GM21360 (cell line): ENCODE data around the gene TBC1D9.
A peak's percentile ranks its signal among the peaks of the same experiment; 100 is the strongest.

Source experiments
- ATAC-seq: cut with Tn5 transposase; IDR thresholded peaks from one replicate; pipeline ENCODE4 v1.9.1; 2021; ENCODE audit warnings: mild to moderate bottlenecking, moderate library complexity; ENCODE audit not compliant: unreplicated experiment

The TBC1D9 gene

DNA sequence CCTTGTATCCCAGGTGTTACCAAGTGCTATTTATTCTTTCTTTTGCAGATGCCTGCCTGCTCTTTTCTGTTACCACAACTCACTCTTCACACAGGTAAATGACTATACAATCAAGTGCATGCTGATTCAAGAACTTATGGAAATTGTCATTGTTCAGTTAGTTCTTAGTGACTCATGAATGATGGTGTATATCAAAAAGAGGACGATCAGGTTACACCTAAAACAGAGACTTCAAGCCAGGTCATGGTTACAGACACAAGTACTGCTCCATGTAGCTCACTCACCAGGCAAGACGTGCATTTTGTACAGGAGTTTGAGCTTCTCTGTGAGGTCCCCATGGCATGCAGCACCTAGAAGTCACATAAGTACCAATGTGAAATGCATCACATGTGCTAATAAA lies 128.2 kb downstream of the TBC1D9 start:
- no peak for ATAC-seq

- no peak for ATAC-seq
Measured at GRCh38 chr4:140626661-140627376, 129.4 kb downstream of the TBC1D9 start.

DNA sequence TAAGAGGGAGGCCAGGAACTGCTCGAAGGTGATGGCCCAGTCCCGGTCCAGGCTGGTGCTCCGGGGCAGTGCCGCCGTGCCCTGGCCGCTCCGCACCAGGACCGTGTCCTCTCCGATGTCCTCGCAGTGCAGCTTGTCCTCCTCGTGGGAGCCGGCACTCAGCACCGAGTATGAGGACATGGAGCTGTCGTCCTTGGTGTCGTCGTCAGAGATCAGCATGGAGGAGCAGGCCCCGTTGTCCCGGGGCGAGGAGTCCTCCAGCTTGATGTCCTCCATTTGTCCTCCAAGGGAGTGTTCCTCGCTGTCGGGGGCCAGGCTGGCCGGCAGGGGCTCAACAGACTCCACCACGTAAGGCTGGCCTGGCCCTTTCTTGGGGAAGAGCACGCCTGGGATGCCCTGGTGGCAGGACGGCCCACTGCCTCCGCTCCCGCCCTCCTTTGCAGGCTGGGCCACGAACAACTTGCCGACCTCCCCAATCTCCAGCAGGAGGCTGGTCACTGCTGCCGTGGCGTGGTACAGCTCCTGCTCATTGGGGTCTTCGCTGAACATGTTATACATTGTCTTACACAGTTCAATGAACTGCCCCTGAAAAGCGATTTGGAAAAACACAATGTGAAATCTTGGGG lies 133.7 kb downstream of the TBC1D9 start:
- ATAC-seq = no peak

- ATAC-seq = no peak
Measured at GRCh38 chr4:140621161-140621560, 135.0 kb downstream of the TBC1D9 start.

DNA sequence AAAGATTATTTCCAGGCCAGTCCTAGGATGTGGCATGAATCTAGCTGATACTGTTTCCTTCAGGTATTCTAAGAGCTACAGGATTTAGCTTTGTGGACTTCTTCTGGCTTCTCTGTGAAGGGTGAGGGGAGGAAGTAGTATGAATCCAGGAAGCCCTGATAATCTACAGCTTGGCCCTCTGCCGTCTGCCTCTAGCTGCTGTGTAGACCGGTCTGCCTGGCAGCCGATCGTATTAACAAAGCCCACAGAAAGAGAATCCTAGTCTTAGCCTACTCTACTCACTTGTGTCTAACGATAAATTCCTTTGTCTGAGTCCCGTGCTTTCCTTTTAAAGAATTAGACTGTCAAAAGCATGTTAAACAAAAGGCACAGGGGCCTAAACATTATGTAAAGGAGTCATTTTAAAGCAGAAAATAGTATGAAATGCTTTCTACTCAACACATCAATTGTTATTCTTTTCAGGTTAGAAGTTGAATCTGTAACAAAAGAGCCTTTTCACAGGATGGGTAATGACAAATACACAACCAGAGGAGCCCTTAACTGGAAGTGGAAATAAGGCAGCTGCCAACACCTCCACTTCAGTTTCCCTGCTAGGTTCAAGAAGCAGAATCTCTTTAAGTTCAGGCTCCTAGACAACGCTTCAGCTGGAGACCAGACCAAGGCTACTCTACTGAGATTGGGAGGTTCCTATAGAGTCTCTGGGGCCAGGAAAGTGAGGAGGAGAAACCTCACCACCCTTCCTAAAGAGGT lies 138.5 kb downstream of the TBC1D9 start:
- no peak for ATAC-seq

- no peak for ATAC-seq
Measured at GRCh38 chr4:140615451-140615850, 140.7 kb downstream of the TBC1D9 start.

GRCh38 chr4:140612357-140612756 lies 143.8 kb downstream of the TBC1D9 start:
- ATAC-seq = no peak

- no peak for ATAC-seq
Measured at GRCh38 chr4:140611854-140612253, 144.3 kb downstream of the TBC1D9 start.

DNA sequence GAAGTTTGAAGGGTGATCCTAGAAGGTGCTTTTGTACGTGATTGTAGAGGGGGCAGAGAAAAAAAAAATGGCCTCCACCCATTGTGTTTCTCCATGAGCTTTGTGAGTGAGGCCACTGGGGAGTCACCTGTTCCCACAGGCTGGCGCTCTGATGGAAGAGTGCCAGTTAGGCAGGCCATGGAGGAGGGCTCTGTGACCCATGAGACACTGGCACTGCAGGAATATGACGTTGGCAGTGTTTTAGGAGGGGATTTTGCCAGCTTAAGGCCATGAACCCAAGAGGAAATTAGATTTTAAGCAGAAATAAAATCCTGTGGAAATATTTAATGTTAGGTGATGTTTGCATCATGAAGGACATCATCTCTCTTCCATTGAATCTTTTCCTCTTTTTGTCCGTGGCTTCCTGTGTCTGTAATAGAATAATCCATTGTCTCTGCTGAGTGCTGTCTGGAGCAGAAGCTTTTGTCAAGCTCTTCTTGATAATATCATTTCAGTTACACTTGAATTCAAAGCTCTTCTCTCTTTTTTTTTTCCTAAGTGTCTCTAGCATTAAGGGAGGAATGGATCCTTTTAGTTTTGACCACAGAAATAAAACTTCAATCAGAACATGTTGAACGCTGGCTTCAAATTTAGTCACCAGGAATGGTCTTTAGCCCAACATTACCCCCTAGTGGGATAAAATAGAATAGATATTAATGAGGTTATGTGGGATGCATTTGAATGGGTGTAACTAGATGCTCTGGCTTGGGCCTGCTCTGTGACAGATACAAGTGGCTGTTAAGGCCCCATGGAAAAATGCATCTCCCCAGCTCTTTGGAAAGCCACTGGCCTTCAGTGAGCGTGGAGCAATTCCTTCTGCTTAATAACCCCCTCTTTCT lies 146.4 kb downstream of the TBC1D9 start:
- ATAC-seq = peak; percentile 87

DNA sequence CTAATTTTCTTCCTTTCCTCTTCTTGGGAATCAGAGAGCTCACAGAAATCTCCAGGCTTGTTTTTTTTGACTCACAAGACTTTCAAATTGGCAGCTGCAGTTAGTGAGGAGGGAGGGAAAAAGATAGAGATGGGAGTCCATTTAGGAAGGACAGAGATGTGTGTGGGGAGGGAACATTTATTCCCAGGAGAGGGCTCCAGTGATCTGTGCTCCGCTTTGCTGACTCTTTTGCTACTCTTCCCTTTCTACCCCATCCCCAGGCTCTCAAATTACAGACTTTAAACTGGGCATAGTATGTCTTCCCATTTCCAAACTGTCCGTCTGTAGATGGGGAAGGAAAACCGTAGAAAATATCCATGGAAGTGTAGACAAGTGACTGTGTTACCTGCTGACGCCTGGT lies 148.3 kb downstream of the TBC1D9 start:
- no peak for ATAC-seq

DNA sequence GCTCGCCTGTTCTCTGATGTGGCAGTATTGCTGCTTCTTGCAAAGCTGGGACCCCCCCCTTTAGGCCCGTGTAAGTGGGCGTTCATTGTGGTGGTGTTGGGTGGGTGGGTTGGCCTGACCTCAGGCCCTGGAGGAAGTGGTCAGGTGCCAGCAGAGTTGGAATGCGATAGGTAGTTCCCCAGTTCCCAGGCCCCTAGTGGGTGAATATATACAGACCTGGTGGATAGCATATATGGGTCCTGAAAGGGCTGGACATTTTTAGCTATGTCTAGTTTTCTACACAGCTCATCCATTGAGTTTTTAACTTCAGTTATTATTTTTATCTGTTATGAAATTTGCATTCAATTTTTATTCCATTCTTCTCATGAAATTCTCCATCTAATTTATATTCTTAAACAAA lies 151.6 kb downstream of the TBC1D9 start:
- no peak for ATAC-seq

DNA sequence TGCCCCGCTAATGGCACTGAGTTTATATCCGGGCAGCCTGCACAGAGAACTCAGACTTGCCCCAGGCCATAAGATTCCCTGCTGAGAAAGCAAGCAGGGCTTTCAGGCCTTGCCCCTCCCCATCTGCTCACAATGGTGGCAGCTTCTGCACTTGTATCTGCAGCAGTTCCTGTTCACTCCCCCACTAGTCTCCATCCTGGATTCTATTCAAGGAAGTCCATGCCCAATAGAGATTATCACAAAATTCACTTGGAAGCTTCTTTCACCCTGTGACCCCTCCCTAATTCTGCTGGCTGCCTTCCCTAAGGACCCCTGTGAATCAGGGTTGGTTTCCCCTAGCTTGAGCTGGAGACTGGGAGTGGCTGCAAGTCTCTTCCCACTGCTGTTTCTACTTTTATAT lies 152.9 kb downstream of the TBC1D9 start:
- ATAC-seq = no peak

- ATAC-seq = no peak
Measured at GRCh38 chr4:140602714-140603113, 153.5 kb downstream of the TBC1D9 start.

DNA sequence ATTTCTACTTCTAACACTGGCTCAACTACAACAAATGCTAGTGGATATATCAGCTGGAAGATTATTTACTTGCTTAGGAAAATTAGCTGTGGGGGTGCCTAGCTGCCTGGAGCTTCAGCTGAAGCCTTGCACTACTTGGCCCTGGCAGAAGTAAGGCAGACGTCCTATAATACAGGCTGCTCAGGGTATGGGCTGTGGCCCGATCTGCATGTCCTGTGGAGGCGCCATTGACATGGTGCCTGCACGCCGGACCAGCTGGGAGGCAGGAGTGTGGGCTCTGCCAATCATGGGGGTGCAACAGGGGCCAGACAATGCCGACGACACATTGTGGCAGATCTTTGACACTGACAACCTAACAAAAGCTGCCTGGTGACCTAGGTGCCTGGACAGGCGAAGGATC lies 155.8 kb downstream of the TBC1D9 start:
- no peak for ATAC-seq

DNA sequence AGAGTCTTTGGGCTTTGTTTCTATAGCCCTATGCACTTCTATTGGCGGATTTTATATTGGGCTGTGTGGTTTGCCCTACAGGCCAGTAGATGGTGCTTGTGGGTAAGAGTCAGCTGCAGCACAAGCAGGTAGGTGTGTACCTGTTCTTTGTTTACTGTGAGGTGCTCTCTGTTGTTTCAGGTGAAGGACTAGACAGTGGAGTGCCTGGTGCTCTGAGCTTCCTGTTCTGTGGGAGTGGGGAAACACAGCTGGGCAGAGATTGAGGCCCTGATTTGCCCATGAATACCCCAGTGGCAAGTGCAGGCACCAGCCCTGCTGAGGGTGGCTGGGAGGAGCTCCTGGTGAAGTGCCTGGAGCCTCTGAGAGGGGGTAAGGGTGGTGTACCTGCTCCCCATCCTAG lies 161.1 kb downstream of the TBC1D9 start:
- ATAC-seq = peak; percentile 77

- ATAC-seq = no peak
Measured at GRCh38 chr4:140584439-140584838, 171.7 kb downstream of the TBC1D9 start.

- ATAC-seq = no peak
Measured at GRCh38 chr4:140581078-140581477, 175.1 kb downstream of the TBC1D9 start.

- ATAC-seq = no peak
Measured at GRCh38 chr4:140579278-140579677, 176.9 kb downstream of the TBC1D9 start.

DNA sequence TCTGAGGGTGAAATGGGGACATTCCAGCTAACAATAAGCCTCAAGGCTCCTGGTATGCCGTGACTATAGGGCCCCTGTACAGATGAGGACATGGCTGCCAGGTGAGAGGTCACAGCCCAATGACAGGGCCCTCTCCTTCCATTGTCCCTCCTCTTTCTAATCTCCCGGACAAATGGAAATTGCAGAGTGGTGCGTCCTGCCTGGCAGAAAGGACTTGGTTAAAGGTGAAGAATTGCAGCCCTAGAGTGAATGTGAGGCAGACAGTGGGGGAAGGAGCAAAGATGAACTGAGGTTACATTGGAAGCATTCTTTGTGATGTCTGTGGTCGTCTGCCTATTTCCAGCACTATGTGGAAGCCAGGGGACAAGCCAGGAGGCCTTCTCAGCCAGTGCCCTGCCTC lies 180.7 kb downstream of the TBC1D9 start:
- ATAC-seq = no peak

GRCh38 chr4:140571620-140572019 lies 184.6 kb downstream of the TBC1D9 start:
- ATAC-seq = no peak
